ENCODE data around the gene ZNF750. TPM values are rescaled to one million over a fixed set of nuclear protein-coding genes. Genes with fewer than 3 reads are reported as not detected.

Gene ZNF750
- total and polyA plus RNA-seq, 2 donors (not counting 3 experiments of a cell fraction or from before 2014, with no cell fraction given) = 0.15 to 0.80 TPM

GRCh38 chr17:82831041-82831817 is 8.6 kb downstream of the ZNF750 start:
- Histone ChIP-seq H3K4me1 (ENCODE audit: control insufficient read depth, extremely low read depth, insufficient read depth, low read length) (no peaks in the 10 kb centered on the region), H3K36me3 (ENCODE audit: control insufficient read depth in 2 of 2, extremely low read depth in 1 of 2, insufficient read depth in 2 of 2, low read length in 2 of 2) (peaks cover 0 to 4% of the 10 kb centered on the region in 2 experiments), H3K4me3 (replicated peaks in 1 of 3; ENCODE audit: insufficient read depth in 1 of 3, low read depth in 1 of 3, low read length in 3 of 3) (no peak overlapping the region), H3K27ac (ENCODE audit: insufficient read depth, low read depth, low read length) (no peak overlapping the region), H3K9ac (replicated peaks; ENCODE audit: extremely low read depth, insufficient read depth, low read length) (no peak overlapping the region), H4K20me1 (replicated peaks; ENCODE audit: control insufficient read depth, extremely low read depth, insufficient read depth, low read length) (no peaks in the 10 kb centered on the region), H3K27me3 (ENCODE audit: control insufficient read depth in 2 of 2, insufficient read depth in 2 of 2, low read length in 2 of 2) (no peaks in the 10 kb centered on the region), H2AFZ (ENCODE audit: low read depth, low read length) (no peak overlapping the region), H3K9me1 (replicated peaks; ENCODE audit: control insufficient read depth, extremely low read depth, insufficient read depth, low read length) (no peaks in the 10 kb centered on the region), H3K79me2 (ENCODE audit: control insufficient read depth, insufficient read depth, low read length) (no peaks in the 10 kb centered on the region), H3K9me3 (replicated peaks; ENCODE audit: control insufficient read depth, insufficient read depth, low read length) (no peaks in the 10 kb centered on the region), H3K4me2 (ENCODE audit: insufficient read depth, low read length) (no peak overlapping the region)
- ChIA-PET POLR2A (no interaction called here), CTCF (interaction anchor here (1.0 to 1.6 kb wide), 2 partner anchors 10 to 45 kb away, joined by 3 read pairs; no protein-coding TSS in a partner anchor)
- dilution Hi-C loops (cut with MboI; ENCODE audit: extremely low pct_ligation_motif_present, low sequenced_read_pairs) (no loop called here), intact Hi-C loops (cut with micrococcal nuclease) (no loop called here)
- TF ChIP-seq MAX (IDR thresholded peaks at IDR 0.05; ENCODE audit: insufficient read depth, insufficient read length) (no peak), POLR2A (IDR thresholded peaks at IDR 0.05; ENCODE audit: low read depth, low read length) (no peak), GATA2 (IDR thresholded peaks at IDR 0.05; ENCODE audit: insufficient read depth, insufficient read length, low read depth, low read length) (no peak), FOS (IDR thresholded peaks at IDR 0.05; ENCODE audit: borderline replicate concordance, insufficient read depth, low read length) (no peak), POLR2AphosphoS5 (IDR thresholded peaks at IDR 0.05; ENCODE audit: insufficient read depth, low read depth, low read length) (no peak), CTCF (IDR thresholded peaks at IDR 0.05; ENCODE audit: extremely low read depth in 1 of 2, insufficient read depth in 1 of 2, low read depth in 1 of 2, low read length in 2 of 2) (no peak), EZH2 (IDR thresholded peaks at IDR 0.05; ENCODE audit: borderline replicate concordance, low read depth, low read length, severe bottlenecking) (no peak), JUN (IDR thresholded peaks at IDR 0.05; ENCODE audit: borderline replicate concordance, insufficient read depth, insufficient read length, low read depth) (no peak), MYC (IDR thresholded peaks at IDR 0.05; ENCODE audit: low read depth, low read length) (no peak)
- DNase-seq (ENCODE audit: low read depth, low spot score) (no peak), FAIRE-seq (no peak)
- no TSS peak for BruUV-seq (replicated peaks)
